RPMI7951 (cell line): ENCODE measurements around the gene LPP. TPM values are rescaled to one million over a fixed set of nuclear protein-coding genes. Genes with fewer than 3 reads are reported as not detected.

Experiments
- DNase-seq: peaks from one replicate; pipeline ENCODE4 v3.0.0-alpha.2; 2012; ENCODE audit warnings: low read depth
- total RNA-seq: library from RNA; depleted of rRNA; stranded (reverse); fragments of >200 nt; shearing (Covaris generic); gene quantifications from 2 replicates; pipeline ENCODE4 v1.2.3, GENCODE V29; 2014

The LPP gene
- total RNA-seq, 1 experiment from 2014 or later, result 30.2 TPM

GRCh38 chr3:188469228-188469885, 315.4 kb downstream of the LPP start:
- peak; percentile 59 for DNase-seq

GRCh38 chr3:188470508-188471130, 316.7 kb downstream of the LPP start:
- DNase-seq, result peak; percentile 15

DNA sequence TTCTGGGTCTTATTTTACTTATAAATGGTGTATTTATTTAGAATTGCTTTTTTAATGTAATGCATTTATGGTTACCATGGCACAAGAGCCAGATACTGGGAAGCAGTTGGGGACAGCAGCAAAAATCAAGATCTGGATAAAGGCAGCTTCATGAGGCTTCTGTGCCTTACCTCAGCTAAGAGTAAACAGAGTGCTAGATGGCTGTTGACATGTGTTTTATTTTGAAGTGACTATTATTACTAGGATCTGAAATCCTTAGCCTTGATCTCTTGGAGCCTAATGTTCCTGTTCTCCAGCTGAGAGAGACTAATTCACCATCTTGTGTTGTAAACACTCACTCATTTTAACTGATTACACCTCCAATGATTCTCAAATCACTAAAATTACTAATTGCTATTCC, 317.8 kb downstream of the LPP start:
- no peak for DNase-seq

DNA sequence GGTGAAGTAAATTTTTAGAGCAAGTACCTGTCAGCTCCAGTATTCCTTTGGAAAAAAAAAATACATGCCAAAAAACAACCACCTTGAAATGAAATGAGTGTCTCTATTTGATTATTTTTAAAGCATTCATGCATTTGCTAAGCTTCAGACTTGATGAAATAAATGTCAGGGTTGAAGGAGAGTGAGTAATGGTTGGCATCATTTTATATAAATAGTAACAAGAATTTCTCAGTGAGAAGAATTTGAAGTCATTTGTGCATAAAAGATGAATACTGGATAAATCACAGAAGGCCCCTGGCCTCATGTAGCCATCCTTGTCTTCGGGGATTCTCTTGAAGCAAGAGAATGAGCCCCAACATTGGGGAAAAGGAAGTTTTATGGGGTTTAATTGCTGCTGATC, 318.4 kb downstream of the LPP start:
- peak; percentile 6 for DNase-seq

DNA sequence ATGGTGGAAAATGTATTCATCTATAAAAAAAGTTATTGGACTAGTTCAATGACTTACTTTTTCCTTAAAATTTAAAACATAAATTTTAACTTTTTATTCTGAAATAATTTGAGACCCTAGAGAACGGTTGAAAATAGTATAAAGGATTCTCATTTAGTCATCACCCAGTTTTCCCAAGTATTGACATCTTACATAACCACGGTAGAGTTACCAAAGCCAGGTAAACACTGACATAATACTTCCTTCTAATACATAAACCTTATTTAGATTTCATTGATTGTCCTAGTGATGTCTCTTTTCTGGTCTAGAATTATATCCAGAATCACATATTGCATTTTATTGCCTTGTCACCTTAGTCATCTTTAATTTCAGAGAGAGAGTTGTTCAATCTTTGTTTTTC, 319.1 kb downstream of the LPP start:
- no peak for DNase-seq

DNA sequence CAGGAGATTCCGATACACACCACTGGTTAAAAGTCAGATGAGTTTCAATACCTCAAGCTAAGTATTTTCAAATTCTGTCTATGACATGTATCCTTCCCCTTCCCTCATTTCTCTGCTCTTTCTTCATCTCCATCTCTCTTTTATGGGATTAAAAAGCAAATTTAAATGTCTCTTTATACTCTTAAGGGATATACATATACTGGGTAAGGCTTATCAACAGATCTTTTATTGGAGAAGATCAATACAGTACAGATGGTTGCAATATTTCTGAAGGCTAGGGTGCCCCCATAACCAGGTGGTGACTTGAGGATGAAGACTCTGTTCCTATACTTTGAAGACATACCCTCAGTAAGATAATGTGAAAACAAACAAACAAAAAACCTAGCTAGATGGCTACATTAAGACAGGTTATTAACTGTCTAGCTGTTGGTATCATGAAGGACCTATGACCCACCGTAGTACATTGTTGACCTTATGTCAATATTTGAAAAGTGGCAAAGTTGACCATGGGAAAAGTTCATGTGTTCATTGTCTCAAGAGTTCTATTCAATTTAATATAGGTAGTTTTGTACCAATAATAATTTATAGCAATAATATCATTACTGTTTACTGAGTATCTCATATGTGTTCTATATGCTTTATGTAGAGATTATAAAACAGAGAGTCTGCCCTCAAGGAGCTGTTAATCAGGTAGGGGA, 319.8 kb downstream of the LPP start:
- no peak for DNase-seq

DNA sequence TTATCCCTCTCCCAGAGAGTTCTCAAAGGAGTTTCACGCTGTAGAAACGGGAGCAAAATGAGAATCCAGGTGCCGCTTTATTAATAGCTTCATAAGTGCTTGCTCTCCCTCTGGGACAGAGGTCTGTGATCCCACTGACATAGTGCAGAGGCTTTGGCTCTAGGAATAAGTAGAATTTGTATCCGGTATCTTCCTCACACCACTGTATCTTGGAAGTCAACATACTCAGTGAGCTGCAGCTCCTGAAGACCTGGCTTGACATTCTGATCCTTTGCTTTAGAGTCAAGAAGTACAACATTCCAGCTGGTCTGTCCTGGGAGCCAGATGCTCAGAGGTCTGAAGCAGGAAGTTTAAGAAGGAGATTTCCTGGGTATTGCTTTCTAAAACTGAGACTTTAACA, 323.0 kb downstream of the LPP start:
- no peak for DNase-seq

DNA sequence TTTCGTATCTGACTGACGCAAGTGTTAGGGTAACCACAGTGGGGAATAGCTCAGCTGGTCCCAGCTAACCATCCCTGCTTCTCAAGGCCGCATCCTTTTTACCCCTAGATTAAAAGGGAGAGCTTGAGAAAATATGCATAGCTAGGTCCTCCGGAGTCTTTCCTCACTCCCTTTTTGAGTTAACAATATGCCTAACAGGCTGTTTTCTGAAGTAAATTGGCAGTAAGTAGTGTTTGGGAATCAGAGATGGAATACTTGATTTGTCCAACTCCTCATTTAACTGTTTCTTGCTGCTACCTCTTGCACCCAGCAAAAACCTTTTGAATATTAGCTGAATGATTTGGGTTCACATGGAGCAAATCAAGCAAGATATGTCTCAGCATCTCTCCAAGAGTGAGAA, 326.1 kb downstream of the LPP start:
- DNase-seq, result no peak

DNA sequence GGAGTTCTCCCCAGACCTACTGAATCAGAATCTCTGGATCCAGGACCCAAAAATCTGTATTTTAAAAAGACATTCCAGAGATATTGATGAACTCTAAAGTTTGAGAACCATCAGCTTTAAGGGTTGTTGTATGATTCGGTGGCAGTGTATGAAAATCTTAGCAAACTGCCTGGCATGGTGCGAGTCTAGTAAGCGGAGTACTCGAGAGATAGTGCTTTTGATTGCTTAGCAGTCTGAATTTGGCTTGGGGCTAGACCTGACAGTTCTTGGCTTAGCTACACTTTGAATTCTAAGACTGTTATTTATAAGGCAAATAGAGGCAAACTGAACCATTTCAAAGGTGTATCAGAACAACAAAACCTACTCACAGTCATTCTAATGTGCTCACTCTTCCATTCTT, 329.0 kb downstream of the LPP start:
- no peak for DNase-seq

DNA sequence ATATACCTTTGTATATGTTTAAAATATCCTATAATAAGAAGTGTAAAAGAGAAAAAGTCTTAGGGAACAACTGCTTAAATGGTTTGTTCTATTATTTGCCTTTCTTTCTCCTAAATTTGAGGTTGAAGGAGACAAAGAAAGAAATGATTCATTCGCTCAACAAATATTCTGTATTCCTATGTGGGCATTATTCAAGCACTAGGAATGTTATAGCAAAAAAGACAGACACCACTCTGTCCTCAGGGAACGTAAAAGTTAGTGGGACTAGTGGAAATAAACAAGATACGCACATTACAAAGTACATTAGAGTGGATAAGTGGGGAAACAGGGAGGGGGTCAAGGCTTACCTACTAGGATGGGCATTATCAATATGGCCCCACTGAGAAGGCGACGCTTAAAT, 332.2 kb downstream of the LPP start:
- DNase-seq, result peak; percentile 58

GRCh38 chr3:188486952-188487351, 333.0 kb downstream of the LPP start:
- DNase-seq, result no peak

DNA sequence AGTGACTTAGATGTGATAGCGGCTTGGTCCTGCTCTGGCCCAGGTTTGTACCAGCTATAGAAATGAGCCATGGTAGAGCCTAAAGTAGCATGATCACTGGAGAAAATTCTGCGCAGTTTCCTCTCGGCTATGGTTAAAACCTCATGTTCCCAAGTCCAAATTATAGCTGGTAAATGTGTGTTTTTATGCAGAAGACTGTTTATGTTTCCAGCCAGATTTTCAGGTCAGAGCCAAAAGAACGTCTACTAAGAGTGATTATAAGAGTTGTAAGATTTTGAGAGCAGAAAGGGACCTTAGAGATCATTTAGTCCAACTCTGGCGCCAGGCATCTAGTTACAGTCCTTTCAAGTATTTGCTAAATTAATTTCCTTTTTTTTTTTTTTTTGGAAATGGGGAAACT, 333.7 kb downstream of the LPP start:
- DNase-seq, result no peak

DNA sequence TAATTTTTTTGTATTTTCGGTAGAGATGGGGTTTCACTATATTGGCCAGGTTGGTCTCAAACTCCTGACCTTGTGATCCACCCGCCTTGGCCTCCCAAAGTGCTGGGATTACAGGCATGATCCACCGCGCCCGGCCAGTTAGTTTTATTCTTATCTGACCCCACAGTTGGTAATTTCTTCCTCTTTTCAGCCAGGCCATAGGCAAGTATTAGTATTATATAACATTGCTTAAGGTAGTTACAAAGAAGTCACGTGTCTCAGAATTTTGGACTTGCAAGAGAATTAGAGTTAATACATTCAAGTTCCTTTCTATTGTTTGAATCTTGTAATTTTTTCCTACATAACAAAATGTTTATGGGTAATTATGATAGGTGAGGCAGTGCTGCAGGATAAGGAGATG, 334.8 kb downstream of the LPP start:
- DNase-seq, result no peak

DNA sequence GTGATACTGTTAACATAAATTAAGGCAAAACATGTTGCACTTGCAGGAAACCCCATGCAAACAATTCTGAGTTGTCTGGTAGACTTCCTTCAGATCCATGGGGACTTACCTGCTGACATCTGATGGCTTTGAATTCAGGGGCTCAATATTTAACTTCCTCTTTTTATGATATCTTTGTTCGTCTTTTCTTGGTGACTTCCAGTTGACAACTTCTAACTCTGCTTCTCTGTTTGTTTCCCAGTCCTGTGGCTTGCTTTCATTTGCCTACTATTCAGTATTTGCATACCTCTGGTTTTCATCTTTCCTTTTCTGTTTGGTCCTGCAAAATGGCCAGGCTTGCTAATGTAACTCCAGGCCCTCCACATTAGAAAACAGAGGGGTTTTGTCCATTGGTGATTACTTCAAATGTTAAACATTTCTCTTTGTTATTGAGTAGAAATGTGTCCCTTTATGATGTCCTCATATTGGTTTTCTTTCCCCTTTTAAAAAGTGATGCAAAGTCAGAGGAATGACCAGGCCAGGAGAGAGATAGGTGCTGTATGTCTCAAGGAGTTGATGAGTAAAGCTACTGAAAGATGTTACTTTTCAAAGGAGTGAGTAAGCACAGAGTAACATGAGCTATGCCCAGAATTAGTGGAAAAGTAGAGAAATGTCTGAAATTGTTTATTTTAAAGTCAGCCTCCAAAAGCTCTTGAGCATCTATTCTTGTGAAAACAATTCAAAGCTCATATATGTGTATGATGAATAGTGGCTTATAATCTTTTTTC, 335.9 kb downstream of the LPP start:
- peak; percentile 17 for DNase-seq

DNA sequence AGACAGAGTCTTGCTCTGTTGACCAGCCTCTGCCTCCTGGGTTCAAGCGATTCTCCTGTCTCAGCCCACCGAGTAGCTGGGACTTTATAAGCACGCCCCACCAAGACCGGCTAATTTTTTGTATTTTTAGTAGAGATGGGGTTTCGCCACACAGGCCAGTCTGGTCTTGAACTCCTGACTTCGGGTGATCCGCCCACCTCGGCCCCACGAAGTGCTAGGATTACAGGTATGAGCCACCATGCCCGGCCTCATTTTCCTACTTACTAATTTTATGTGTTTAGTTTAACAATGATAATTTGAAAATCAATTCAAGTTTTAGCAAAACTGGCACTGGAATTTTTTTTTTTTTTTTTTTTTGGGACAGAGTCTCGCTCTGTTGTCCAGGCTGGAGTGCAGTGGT, 336.5 kb downstream of the LPP start:
- DNase-seq, result no peak

DNA sequence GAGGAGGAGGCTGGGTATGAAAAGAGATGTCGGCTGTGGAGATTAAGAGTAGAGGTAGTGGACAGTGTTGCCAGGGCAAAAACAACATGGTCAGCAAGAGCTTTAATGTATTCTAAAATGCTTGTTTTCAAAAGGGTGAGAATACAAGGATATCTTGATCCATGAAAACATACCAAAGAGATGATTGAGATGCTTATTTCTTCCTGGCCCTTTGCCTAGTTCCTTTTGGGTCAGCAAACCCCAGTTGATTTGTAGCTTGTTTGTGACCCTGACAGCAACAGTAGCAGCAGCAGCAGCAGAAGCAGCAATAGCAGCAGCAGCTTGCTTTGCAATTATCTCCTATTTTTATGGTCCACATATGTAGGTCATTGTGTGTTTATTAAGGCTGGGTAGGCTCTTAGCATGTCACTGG, 337.3 kb downstream of the LPP start:
- DNase-seq, result peak; percentile 51

- DNase-seq, result peak; percentile 31
Measured at GRCh38 chr3:188496390-188496789, 342.4 kb downstream of the LPP start.

DNA sequence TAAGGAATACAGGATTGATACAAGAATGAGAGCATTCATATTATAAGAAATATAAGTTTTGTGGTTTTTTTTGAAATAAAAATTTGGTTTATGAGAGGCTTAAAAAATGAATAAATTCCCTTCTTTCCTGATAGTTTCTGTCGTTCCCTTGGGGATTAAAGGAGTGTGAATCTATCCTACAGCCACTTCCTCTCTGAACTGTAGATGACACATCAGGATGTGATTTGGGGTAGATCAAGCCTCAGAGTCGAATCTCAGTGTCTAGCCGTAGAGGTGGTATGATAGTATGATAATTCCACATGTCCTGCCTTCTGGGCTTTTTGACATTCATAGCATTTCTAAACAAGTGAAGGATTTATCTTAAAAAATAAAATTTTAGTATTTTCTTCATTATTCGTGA, 343.1 kb downstream of the LPP start:
- DNase-seq, result peak; percentile 68

GRCh38 chr3:188503647-188504046, 349.7 kb downstream of the LPP start:
- DNase-seq, result peak; percentile 14

GRCh38 chr3:188505151-188505550, 351.2 kb downstream of the LPP start:
- no peak for DNase-seq

- no peak for DNase-seq
Measured at GRCh38 chr3:188505911-188506310, 352.0 kb downstream of the LPP start.

GRCh38 chr3:188506446-188506845, 352.5 kb downstream of the LPP start:
- peak; percentile 35 for DNase-seq
